TTC549 (cell line): ENCODE measurements around the gene ZNF385A.

Source experiments
- FAIRE-seq: peaks from 2 replicates; lab custom pipeline; 2012; peaks lifted over from hg19 to GRCh38; lab: Jason Lieb, UNC

ZNF385A gene

GRCh38 chr12:54384591-54385041, at the start of gene ZNF385A:
TSS of gene ZNF385A (minus strand) at chr12:54384733. CDS start at chr12:54384514, 219 bp downstream.
- FAIRE-seq = no peak

GRCh38 chr12:54432815-54433164, 48.3 kb upstream of the ZNF385A start:
- no peak for FAIRE-seq

- FAIRE-seq = no peak
These were observed 47.6 kb upstream of the ZNF385A start for GRCh38 chr12:54431911-54432814.

GRCh38 chr12:54430471-54431069, 46.0 kb upstream of the ZNF385A start:
- no peak for FAIRE-seq

- no peak for FAIRE-seq
These were observed 44.5 kb upstream of the ZNF385A start for GRCh38 chr12:54429014-54429471.

- no peak for FAIRE-seq
These were observed 43.8 kb upstream of the ZNF385A start for GRCh38 chr12:54428050-54429013.

- no peak for FAIRE-seq
These were observed 42.6 kb upstream of the ZNF385A start for GRCh38 chr12:54427106-54427505.

- no peak for FAIRE-seq
These were observed 42.2 kb upstream of the ZNF385A start for GRCh38 chr12:54426690-54427089.

- FAIRE-seq = no peak
These were observed 41.2 kb upstream of the ZNF385A start for GRCh38 chr12:54425702-54426101.

GRCh38 chr12:54424224-54424623, 39.7 kb upstream of the ZNF385A start:
- FAIRE-seq = no peak

- no peak for FAIRE-seq
These were observed 39.2 kb upstream of the ZNF385A start for GRCh38 chr12:54423816-54424150.

- FAIRE-seq = no peak
These were observed 37.3 kb upstream of the ZNF385A start for GRCh38 chr12:54421879-54422250.

- no peak for FAIRE-seq
These were observed 36.8 kb upstream of the ZNF385A start for GRCh38 chr12:54421175-54421878.

GRCh38 chr12:54420766-54421144, 36.2 kb upstream of the ZNF385A start:
- FAIRE-seq = no peak

- FAIRE-seq = no peak
These were observed 34.8 kb upstream of the ZNF385A start, which contains the start of gene ITGA5 for GRCh38 chr12:54419088-54419887. TSS of gene ITGA5 (minus strand) at chr12:54419266. CDS start at chr12:54419198, 68 bp downstream.

GRCh38 chr12:54418441-54419087, 34.0 kb upstream of the ZNF385A start:
- no peak for FAIRE-seq

- no peak for FAIRE-seq
These were observed 33.3 kb upstream of the ZNF385A start for GRCh38 chr12:54417712-54418440.

GRCh38 chr12:54416687-54417603, 32.4 kb upstream of the ZNF385A start:
- no peak for FAIRE-seq
